Stimulated activated CD8-positive, alpha-beta memory T cell treated with anti-CD3 and anti-CD28 coated beads, Interleukin-4, amount 100 ng/mL, for 1 hour (primary cell): Measurements from ENCODE around the gene NLRP8.
"Not testable (repeated sequence)": the region's sequence is repeated elsewhere in the genome, so short reads cannot be mapped to it uniquely, and the experiment has no call there.

Source experiments
- DNase-seq, 2 donors: peaks; one replicate each; pipeline ENCODE4 v3.0.0-alpha.2; 2020; ENCODE audit warnings: low read depth in 2 of 2, low spot score in 1 of 2

Gene NLRP8

DNA sequence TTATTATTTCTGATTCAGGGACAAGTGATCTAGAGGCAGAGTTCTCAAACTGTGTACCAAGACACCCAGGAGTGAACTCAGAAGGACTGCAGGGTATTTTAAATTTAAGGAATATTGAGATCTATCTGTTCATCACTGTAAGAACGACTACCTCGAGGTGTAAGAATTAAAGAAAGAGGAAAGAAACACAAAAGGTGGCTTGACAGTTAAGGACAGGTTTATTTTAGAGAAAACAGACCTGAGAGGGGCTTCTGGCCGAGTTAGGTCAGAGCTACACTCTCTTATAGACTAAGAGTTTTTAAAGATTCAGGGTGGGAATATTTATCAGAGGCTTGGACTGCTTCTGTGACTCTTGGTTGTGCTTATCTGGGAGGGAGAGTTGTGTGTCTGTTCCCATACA is 26.4 kb downstream of the NLRP8 start:
- no peak for DNase-seq

DNA sequence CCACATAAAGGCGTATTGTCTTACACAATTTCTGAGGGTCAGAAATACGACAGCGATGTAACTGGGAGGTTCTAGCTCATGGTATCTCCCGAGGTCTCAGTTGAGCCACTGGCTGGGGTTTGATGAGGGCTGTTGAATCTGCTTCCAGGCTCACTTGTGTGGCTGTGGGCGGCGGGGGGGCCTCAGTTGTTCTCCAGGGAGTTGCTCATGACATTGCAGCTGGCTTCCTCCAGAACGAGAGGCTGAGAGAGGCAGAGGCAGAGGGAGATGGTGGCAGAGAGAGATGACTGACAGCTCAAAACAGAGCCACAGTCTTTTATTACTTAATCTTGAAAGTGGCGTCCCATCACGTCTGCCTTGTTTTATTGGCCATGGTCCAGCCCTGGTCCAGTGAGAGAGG is 32.8 kb downstream of the NLRP8 start:
- DNase-seq = no peak

GRCh38 chr19:55985254-55985653 is 37.6 kb downstream of the NLRP8 start:
- DNase-seq = no peak

GRCh38 chr19:55986487-55986886 is 38.9 kb downstream of the NLRP8 start, which contains the start of gene NLRP5:
Gene NLRP5 (plus strand): TSS chr19:55986775.
- no peak for DNase-seq

- DNase-seq = no peak
These were observed 43.2 kb downstream of the NLRP8 start for GRCh38 chr19:55990831-55991230.

- DNase-seq = no peak
These were observed 45.9 kb downstream of the NLRP8 start for GRCh38 chr19:55993492-55993891.

DNA sequence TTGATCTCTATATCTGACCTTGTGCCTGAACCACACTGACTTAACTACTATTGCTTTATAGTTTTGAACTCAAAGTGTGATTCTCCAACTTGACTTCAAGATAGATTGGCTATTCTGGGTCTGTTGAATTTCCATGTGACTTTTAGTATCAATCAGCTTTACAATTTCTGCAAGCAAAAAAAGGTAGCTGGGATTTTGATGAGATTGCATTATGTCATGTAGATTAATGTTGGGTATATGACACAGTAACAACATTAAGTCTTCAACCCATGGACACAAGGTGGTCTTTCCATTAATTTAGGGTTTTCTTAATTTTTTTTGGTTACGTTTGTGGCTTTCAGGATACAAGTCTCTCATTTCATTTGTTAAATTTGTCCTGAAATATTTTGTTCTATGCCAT is 67.1 kb downstream of the NLRP8 start:
- DNase-seq = no peak

GRCh38 chr19:56015756-56016155 is 68.1 kb downstream of the NLRP8 start:
- DNase-seq = no peak

DNA sequence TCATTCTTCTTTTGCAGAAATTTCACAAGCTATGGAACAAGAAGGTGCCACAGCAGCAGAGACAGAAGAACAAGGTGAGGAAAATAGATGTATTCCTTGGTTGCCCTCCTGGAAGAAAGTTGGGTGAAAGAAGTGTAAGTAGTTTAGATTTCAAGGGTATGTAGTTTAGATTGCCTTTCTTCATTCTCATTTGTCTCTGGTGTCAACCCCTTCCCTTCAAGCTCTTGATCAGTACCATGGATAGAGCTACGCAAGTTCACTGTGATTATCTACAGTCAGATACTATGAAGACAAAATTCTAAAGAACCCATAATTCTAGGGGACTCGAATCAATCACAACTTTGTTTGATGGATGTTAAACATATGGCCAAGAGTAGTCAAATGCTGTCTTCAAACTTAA is 71.7 kb downstream of the NLRP8 start:
- DNase-seq = not testable (repeated sequence)

DNA sequence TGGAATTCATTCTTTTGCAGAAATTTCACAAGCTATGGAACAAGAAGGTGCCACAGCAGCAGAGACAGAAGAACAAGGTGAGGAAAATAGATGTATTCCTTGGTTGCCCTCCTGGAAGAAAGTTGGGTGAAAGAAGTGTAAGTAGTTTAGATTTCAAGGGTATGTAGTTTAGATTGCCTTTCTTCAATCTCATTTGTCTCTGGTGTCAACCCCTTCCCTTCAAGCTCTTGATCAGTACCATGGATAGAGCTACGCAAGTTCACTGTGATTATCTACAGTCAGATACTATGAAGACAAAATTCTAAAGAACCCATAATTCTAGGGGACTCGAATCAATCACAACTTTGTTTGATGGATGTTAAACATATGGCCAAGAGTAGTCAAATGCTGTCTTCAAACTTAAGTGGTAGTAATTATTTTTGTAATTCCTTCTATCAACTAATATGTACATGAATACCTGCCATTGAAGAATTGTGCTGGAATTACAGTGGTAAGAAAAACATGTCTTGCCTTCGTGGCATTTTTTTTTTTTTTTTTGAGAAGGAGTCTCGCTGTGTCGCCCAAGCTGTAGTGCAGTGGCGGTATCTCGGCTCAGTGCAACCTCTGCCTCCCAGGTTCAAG is 72.8 kb downstream of the NLRP8 start:
- DNase-seq = not testable (repeated sequence)

- no peak for DNase-seq
These were observed 79.1 kb downstream of the NLRP8 start for GRCh38 chr19:56026769-56027168.
